Activated CD4-positive, alpha-beta T cell treated with anti-CD3 and anti-CD28 coated beads for 36 hours (primary cell): ENCODE data around the gene DACT2. TPM values are rescaled to one million over a fixed set of nuclear protein-coding genes. Genes with fewer than 3 reads are reported as not detected.
"Not testable (repeated sequence)": the region's sequence is repeated elsewhere in the genome, so short reads cannot be mapped to it uniquely, and the experiment has no call there.

Experiments
- ATAC-seq: fragments of 200-7000 bp; cut with Tn5 transposase; one replicate; pipeline ENCODE4 v1.10.0; 2021; ENCODE audit warnings: mild to moderate bottlenecking, moderate library complexity
- CTCF ChIA-PET: fragments of 350-600 bp; sonication (Branson Sonifier 250); formaldehyde crosslinking; loops from one replicate; lab custom pipeline; 2021; ENCODE audit warnings: antibody characterized with exemption; lab: Charles Lee
- POLR2A ChIA-PET: fragments of 350-600 bp; sonication (Branson Sonifier 250); formaldehyde crosslinking; loops from one replicate; lab custom pipeline; 2021; ENCODE audit warnings: antibody characterized with exemption, inconsistent platforms; lab: Charles Lee
- DNase-seq: peaks from one replicate; pipeline ENCODE4 v3.0.0-alpha.2; 2020
- H3K27ac Mint-ChIP-seq: one replicate; pipeline ENCODE4 v1.8.0; 2021; ENCODE audit warnings: mixed read lengths
- H3K27me3 Mint-ChIP-seq: one replicate; pipeline ENCODE4 v1.8.0; 2021; ENCODE audit warnings: mixed read lengths
- H3K36me3 Mint-ChIP-seq: one replicate; pipeline ENCODE4 v1.8.0; 2021; ENCODE audit warnings: low read depth, mixed read lengths
- H3K4me1 Mint-ChIP-seq: one replicate; pipeline ENCODE4 v1.8.0; 2021; ENCODE audit warnings: mixed read lengths
- H3K4me3 Mint-ChIP-seq: one replicate; pipeline ENCODE4 v1.8.0; 2021; ENCODE audit warnings: mild to moderate bottlenecking, moderate library complexity, mixed read lengths
- H3K9me3 Mint-ChIP-seq: one replicate; pipeline ENCODE4 v1.8.0; 2021; ENCODE audit warnings: low read depth, mixed read lengths
- intact Hi-C, 2 experiments: fragments of 100-400 bp; cut with DNase I in 1 of 2; cut with micrococcal nuclease in 1 of 2; formaldehyde crosslinking; loops; one replicate each; pipeline versions ENCODE4 v1.14.2 to v1.15.1; 2022 to 2024; cut with DNase I, micrococcal nuclease
- total RNA-seq, 2 experiments: library from RNA; stranded (reverse); gene quantifications; one replicate each; pipeline ENCODE4 v1.2.3, GENCODE V29; 2021

DACT2 gene
- total RNA-seq, 2 experiments from 2014 or later = 0.39 to 0.50 TPM

DNA sequence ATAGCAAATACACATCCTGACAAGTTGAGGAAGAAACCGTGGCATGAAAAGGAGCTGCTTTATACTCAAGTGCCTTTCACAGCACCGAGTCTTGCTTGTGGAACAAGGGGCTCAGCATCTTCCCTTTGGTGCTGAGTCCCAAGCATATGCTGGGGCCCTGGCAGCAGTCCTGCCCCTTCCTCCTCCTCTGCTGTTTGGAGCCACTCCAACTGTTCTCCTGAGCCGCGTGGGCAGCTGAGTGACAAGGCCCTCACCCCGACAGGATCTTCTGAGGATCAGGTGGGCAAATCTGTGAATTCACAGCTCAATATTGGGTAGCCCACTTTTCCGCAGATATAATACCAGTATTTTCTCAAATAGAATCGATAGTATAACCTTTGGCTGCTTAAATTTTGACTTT lies 24.7 kb downstream of the DACT2 start:
- ATAC-seq (no peak), DNase-seq (no peak)
- no peak overlapping the region for H3K4me3 Mint-ChIP-seq
- no peak overlapping the region for H3K27ac Mint-ChIP-seq
- ChIA-PET CTCF (no interaction called here), POLR2A (no interaction called here)
- no peaks in the 10 kb centered on the region for H3K36me3 Mint-ChIP-seq
- intact Hi-C loops = no loop called here
- H3K9me3 Mint-ChIP-seq = no peaks in the 10 kb centered on the region
- H3K4me1 Mint-ChIP-seq = no peaks in the 10 kb centered on the region
- H3K27me3 Mint-ChIP-seq = peaks cover 20% of the 10 kb centered on the region

DNA sequence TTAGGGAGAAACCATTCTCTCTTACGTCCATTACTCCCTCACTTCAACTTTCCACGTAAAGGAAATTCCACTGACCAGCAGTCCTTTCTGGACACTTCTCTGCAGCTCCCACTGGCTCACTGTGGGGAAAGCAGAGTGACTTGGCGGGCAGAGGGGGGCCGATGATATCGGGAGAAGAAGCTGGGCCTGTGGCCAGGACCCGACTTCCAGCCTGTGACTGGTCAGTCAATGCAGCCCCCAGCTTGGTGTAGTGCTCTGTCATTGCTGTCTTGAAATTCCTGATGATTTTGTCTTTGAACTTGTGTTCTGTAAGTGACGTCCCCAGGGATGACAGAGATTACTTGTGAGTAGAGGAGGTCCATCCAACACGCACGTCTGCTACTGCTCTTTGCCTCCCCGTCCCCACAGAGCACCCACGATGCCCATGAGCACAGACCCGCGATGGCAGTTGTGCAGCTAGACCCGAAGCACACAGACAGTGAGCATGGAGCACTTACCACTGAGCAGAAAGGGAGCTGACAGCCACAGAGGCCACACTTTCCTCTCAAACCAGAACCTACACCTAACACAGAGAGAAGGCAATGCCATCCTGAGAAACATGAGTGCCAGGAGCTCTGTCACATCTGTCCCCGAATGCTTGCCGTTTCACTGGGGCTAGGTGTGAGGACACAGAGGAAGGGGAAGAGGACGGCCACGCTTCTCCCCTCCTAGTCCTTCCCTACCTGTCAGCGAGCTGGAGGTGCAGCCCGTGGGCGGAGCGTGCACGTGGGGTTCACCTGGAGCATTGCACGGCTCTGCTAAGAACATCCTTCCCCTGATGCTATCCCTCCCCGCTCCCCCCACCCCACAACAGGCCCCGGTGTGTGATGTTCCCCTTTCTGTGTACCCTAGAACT lies 25.7 kb downstream of the DACT2 start:
- intact Hi-C loops = no loop called here

DNA sequence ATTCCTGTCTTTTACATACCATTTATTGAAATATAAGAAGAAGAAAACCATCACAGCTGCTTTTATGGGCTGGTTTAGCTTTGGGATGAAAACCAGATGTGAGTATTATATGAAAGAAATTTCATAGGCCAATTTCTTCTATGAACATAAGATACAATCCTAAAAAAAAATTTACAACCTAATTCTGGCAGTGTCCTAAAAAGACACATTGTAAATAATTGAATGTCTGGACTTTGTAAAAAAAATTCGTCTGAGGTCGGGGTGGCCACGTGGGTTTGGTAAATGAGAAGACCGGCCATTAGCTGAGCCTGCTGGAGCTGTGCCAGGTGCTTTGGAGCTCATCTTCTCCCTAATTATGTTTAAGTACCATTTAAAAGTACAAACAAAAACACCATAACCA lies 26.8 kb downstream of the DACT2 start:
- Mint-ChIP-seq H3K4me1 (peaks cover 10% of the 10 kb centered on the region), H3K27me3 (peaks cover 35% of the 10 kb centered on the region), H3K27ac (no peak overlapping the region), H3K36me3 (no peaks in the 10 kb centered on the region), H3K9me3 (no peaks in the 10 kb centered on the region), H3K4me3 (no peak overlapping the region)
- ATAC-seq = no peak
- DNase-seq = no peak
- ChIA-PET CTCF (interaction anchor here (0.6 kb wide), 1 partner anchor 111 kb away, joined by 3 read pairs; no protein-coding TSS in a partner anchor), POLR2A (no interaction called here)
- intact Hi-C loops = no loop called here

More for the DNA sequence above, 25.7 kb downstream of the DACT2 start:
- ATAC-seq = no peak
- Mint-ChIP-seq H3K9me3 (no peaks in the 10 kb centered on the region), H3K27ac (no peak overlapping the region), H3K36me3 (no peaks in the 10 kb centered on the region), H3K27me3 (peaks cover 25% of the 10 kb centered on the region), H3K4me1 (no peaks in the 10 kb centered on the region), H3K4me3 (no peak overlapping the region)
- POLR2A ChIA-PET = no interaction called here
- CTCF ChIA-PET = interaction anchor here (0.7 kb wide), 1 partner anchor 1526 kb away, joined by 3 read pairs; no protein-coding TSS in a partner anchor
- no peak for DNase-seq

DNA sequence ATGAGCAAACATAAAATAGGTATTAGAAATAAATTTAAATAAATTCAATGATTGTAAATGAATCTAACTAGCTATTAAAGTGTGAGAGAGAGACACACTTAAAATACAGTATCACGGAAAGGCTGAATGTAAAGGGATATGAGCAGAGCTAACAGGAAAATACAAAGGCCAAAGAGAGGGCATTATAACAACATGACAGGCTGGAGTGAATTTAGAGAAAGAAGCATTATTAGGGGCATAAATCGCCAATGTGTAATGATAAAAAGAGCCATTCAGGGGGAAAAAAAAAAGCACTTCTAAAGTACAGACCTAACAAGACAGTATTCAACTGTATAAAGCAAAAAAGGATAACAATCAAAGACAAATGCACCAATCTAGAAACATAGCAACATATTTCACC lies 28.1 kb downstream of the DACT2 start:
- Mint-ChIP-seq H3K36me3 (no peaks in the 10 kb centered on the region), H3K27me3 (peaks cover 28% of the 10 kb centered on the region), H3K9me3 (no peaks in the 10 kb centered on the region), H3K27ac (no peak overlapping the region), H3K4me1 (peaks cover 20% of the 10 kb centered on the region), H3K4me3 (no peak overlapping the region)
- DNase-seq (no peak), ATAC-seq (no peak)
- ChIA-PET POLR2A (no interaction called here), CTCF (no interaction called here)
- intact Hi-C loops = no loop called here

DNA sequence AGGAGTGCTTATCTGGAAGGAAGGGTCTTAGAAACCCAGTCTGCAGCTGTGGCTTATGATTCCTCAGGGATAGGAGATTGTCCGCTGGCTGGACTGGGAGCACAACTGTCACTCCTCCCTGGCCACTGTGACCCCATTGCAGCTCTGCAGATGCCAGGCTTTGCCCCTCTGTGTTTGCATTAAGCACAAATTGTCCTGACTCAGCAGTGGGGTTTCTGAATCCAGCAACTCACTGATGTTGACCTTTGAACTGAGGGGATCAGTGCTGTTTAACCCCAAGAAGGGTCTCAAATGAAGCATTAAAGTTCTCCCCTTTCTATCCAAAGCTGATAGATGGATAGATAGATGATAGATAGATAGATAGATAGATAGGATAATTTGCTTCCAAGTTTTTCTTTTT lies 29.5 kb downstream of the DACT2 start:
- ChIA-PET POLR2A (no interaction called here), CTCF (interaction anchor here (1.0 kb wide), 1 partner anchor 57 kb away, joined by 3 read pairs; no protein-coding TSS in a partner anchor)
- no peak overlapping the region for H3K4me3 Mint-ChIP-seq
- intact Hi-C loops = no loop called here
- peaks cover 25% of the 10 kb centered on the region for H3K4me1 Mint-ChIP-seq
- no peak for DNase-seq
- peaks cover 26% of the 10 kb centered on the region for H3K27me3 Mint-ChIP-seq
- no peak overlapping the region for H3K27ac Mint-ChIP-seq
- no peaks in the 10 kb centered on the region for H3K36me3 Mint-ChIP-seq
- no peak for ATAC-seq
- no peaks in the 10 kb centered on the region for H3K9me3 Mint-ChIP-seq

DNA sequence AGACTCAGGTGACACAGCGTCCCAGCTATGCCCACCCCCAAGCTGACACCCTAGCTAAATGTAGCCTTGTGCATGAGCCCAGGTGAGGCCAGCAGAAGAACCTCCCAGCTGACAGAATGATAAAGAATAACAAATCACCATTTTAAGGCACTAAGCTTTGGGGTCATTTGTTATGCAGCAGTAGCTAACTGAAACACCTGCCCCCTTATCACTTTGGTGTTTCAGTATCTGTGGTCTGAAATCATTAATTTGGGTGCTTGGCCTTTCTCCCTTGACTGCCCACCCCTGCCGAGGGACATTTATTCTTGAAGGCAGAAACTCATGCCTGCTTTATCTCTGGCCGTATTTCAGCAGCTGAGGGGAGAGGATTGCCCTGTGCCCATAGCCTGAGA lies 30.0 kb downstream of the DACT2 start:
- no peak overlapping the region for H3K27ac Mint-ChIP-seq
- ChIA-PET POLR2A (no interaction called here), CTCF (interaction anchor here (0.7 to 1.0 kb wide), 2 partner anchors 57 to 163 kb away, joined by 3 to 4 read pairs; no protein-coding TSS in a partner anchor)
- peaks cover 25% of the 10 kb centered on the region for H3K4me1 Mint-ChIP-seq
- peaks cover 30% of the 10 kb centered on the region for H3K27me3 Mint-ChIP-seq
- intact Hi-C loops = no loop called here
- ATAC-seq (no peak), DNase-seq (no peak)
- peaks cover 2% of the 10 kb centered on the region for H3K9me3 Mint-ChIP-seq
- no peaks in the 10 kb centered on the region for H3K36me3 Mint-ChIP-seq
- no peak overlapping the region for H3K4me3 Mint-ChIP-seq

DNA sequence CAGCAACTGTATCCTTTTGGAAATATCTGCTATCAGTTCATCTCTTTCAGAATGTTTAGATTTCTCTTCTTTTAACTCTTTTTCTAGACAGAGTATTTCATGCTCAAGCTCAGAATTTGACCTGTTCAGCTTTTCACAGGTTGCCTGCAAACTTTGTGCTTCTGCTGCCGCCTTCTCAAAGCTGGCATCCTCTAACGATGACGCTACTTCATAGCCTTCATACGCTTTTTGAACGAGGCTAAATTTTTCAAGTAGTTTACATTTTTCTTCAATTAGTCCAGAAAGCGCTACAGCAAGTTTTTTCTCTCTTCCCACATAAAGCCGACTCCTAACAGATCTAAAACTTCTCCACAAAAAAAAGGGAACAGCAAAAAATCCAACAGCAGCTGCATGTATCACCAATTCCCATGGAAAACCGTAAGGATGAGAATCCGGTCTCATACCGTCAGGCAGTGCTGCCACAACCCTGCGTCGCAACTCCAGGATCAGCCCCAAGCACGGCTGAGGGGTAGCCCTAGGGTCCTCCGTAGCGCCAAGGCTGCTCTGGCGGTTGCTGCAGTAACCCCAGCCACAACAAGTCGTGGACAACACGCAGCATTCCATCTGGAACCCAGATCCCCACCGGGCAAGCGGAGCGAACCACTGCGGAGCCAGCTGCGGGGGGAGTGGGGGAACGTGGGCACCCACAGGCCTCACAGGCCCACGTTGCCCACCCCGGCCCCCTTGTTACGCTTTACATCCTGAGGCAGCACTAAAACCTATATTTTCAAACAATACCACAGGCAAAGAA lies 30.6 kb downstream of the DACT2 start:
- peaks cover 2% of the 10 kb centered on the region for H3K9me3 Mint-ChIP-seq
- H3K36me3 Mint-ChIP-seq = no peaks in the 10 kb centered on the region
- CTCF ChIA-PET = interaction anchor here (0.7 to 1.3 kb wide), 2 partner anchors 12 to 163 kb away, joined by 3 to 4 read pairs; no protein-coding TSS in a partner anchor
- no peak overlapping the region for H3K27ac Mint-ChIP-seq
- intact Hi-C loops = no loop called here
- POLR2A ChIA-PET = no interaction called here
- no peak overlapping the region for H3K4me3 Mint-ChIP-seq
- ATAC-seq = no peak
- DNase-seq = no peak
- H3K4me1 Mint-ChIP-seq = peaks cover 25% of the 10 kb centered on the region
- peaks cover 34% of the 10 kb centered on the region for H3K27me3 Mint-ChIP-seq

DNA sequence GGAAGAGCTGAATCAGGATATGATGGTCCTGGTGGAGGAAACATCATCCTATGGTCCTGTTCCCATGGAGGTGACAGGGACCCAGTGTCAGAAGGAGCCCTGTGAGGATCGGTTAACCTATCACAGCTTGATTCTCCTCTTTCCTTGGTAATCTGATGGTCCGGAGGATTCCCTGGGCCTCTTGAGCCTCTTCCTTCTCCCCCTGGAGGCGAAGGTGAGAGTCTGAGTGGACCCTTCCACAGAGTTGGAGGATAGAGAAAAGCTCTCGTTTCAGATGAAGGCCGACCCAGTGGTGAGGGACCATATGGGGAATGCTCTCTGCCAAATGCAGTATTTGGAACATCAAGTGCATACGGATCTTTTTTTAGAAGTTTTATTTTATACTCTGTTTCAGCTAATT lies 32.1 kb downstream of the DACT2 start:
- H3K9me3 Mint-ChIP-seq, DNase-seq, H3K4me3 Mint-ChIP-seq, H3K36me3 Mint-ChIP-seq, ATAC-seq, POLR2A ChIA-PET: not testable (repeated sequence)
- CTCF ChIA-PET = interaction anchor here (0.7 to 1.3 kb wide), 2 partner anchors 13 to 14 kb away, joined by 3 read pairs; no protein-coding TSS in a partner anchor
- H3K27ac Mint-ChIP-seq = peak overlapping the region; percentile 86
- intact Hi-C loops = loop anchor here in 1 of 2 experiments (2.0 kb wide), 1 partner anchor 63 kb away; no protein-coding TSS in a partner anchor
- peaks cover 25% of the 10 kb centered on the region for H3K4me1 Mint-ChIP-seq
- peaks cover 27% of the 10 kb centered on the region for H3K27me3 Mint-ChIP-seq

DNA sequence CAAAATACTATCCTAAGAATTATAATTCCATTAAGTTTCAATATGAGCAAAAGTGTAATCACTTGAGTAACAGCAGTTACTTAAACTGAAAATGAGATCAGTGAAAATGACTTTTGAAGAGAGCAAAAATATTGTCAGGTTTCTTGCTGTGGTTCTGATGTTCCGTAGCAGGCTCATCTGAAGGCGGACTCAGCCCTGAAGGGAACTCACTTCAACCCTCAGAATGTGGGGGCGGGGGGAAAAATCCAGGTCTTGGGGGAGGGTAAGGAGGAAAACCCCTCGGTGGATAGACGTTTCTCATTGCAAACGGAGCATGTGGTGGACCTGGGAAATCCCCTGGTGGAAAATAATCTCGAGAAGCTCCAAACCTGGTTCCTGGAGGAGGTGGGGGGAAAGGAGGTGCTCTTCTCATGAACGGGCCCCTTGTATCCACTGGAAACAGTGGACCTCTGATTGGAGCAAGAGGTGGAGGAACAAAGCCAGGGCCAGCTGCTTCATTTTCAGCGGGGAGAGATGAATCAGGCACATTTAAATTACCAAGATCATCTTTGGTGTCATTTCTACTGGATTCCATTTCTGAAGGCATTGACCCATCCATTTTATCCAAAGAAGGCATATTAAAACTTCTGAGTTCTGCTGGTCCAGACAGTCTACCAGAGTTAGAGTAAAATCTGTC lies 32.7 kb downstream of the DACT2 start:
- DNase-seq (peak; percentile 80), ATAC-seq (peak; percentile 84)
- H3K4me1 Mint-ChIP-seq = peaks cover 25% of the 10 kb centered on the region
- POLR2A ChIA-PET, H3K9me3 Mint-ChIP-seq, H3K4me3 Mint-ChIP-seq, H3K36me3 Mint-ChIP-seq: not testable (repeated sequence)
- intact Hi-C loops = loop anchor here in 1 of 2 experiments (2.0 kb wide), 1 partner anchor 64 kb away; no protein-coding TSS in a partner anchor
- CTCF ChIA-PET = interaction anchor here (0.7 kb wide), 1 partner anchor 15 kb away, joined by 3 read pairs; no protein-coding TSS in a partner anchor
- H3K27me3 Mint-ChIP-seq = peaks cover 30% of the 10 kb centered on the region
- H3K27ac Mint-ChIP-seq = peak overlapping the region; percentile 86

DNA sequence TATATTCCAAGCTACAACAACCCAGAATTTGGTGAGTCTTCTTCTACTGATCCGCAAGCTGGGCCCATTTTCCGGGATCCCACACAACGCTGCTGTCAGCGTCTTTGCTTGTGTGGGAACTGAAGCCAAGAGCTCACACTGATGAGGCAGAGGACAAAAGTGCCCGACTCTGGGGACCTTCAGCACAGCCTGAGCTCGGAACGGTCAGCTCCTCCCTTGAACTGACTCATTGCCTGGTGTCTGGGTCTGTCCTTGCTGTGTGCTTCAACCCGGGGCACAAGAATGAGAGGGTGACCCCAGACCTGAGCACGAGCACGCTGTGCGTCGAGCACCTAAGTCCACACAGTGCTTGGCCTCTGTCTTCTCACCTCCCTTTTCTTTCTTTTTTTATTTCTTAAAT lies 33.5 kb downstream of the DACT2 start:
- CTCF ChIA-PET = no interaction called here
- intact Hi-C loops = loop anchor here in 1 of 2 experiments (2.0 kb wide), 1 partner anchor 65 kb away; no protein-coding TSS in a partner anchor
- H3K27me3 Mint-ChIP-seq = peaks cover 32% of the 10 kb centered on the region
- peaks cover 25% of the 10 kb centered on the region for H3K4me1 Mint-ChIP-seq
- no peak overlapping the region for H3K27ac Mint-ChIP-seq
- POLR2A ChIA-PET = no interaction called here
- peaks cover 2% of the 10 kb centered on the region for H3K9me3 Mint-ChIP-seq
- ATAC-seq (no peak), DNase-seq (no peak)
- no peaks in the 10 kb centered on the region for H3K36me3 Mint-ChIP-seq
- no peak overlapping the region for H3K4me3 Mint-ChIP-seq

DNA sequence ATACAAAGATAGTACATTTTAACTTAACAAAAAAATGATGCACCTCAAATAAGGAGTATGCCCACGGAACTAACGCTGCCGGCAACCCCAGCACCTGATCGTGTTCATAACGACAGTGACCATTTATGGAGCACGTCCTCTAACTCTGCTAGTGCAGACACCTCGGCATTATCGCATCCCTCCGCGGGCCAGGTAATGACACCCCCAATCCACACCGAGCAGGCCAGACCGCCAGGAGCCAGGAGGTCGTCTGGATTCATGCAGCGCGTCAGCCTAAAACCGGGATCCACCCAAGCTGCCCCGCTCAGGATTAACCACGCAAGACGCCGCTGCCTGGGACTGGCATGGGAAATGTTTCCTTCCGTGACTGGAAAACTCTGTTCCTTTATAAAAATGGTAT lies 34.1 kb downstream of the DACT2 start:
- POLR2A ChIA-PET = no interaction called here
- no peak for DNase-seq
- Mint-ChIP-seq H3K4me1 (peaks cover 25% of the 10 kb centered on the region), H3K36me3 (no peaks in the 10 kb centered on the region), H3K27ac (no peak overlapping the region), H3K4me3 (no peak overlapping the region), H3K27me3 (peaks cover 32% of the 10 kb centered on the region), H3K9me3 (peaks cover 2% of the 10 kb centered on the region)
- intact Hi-C loops = no loop called here
- no peak for ATAC-seq
- CTCF ChIA-PET = no interaction called here
